B cell (primary cell): ENCODE data around the gene CLCNKB. TPM values are rescaled to one million over a fixed set of nuclear protein-coding genes. Genes with fewer than 3 reads are reported as not detected.

Experiments used
- ATAC-seq: fragments of 200-7000 bp; cut with Tn5 transposase; one replicate; pipeline ENCODE4 v1.10.0; 2021; ENCODE audit warnings: low read depth, mild to moderate bottlenecking, moderate number of reproducible peaks, moderate library complexity
- CTCF ChIA-PET: fragments of 350-600 bp; sonication (Branson Sonifier 250); formaldehyde crosslinking; loops from one replicate; lab custom pipeline; 2021; ENCODE audit warnings: antibody characterized with exemption, inconsistent platforms; lab: Charles Lee
- POLR2A ChIA-PET: fragments of 350-600 bp; sonication (Branson Sonifier 250); formaldehyde crosslinking; loops from one replicate; lab custom pipeline; 2021; ENCODE audit warnings: antibody characterized with exemption; lab: Charles Lee
- DNase-seq: peaks from one replicate; pipeline ENCODE4 v3.0.0; 2013
- H2AFZ ChIP-seq: 2 replicates; pipeline ENCODE4 v1.6.1; 2012; ENCODE audit warnings: mild to moderate bottlenecking, low read depth, low read length; ENCODE audit not compliant: insufficient read depth, poor library complexity, severe bottlenecking
- H3K27ac ChIP-seq, 2 donors: 1 replicate in 1 of 2; 2 replicates in 1 of 2; pipeline ENCODE4 v1.5.1; 2012 to 2013; ENCODE audit warnings: low read length in 2 of 2, mild to moderate bottlenecking in 2 of 2, moderate library complexity in 1 of 2
- H3K27me3 ChIP-seq, 4 experiments: fragments of 200-600 bp in 1 of 4; sonication (generic) in 1 of 4; replicated peaks in 1 of 4; 1 replicate in 2 of 4; 2 replicates in 2 of 4; pipeline versions ENCODE4 v1.6.1 to v1.7.0; 2013 to 2016; ENCODE audit warnings: low read length in 3 of 4, mild to moderate bottlenecking in 2 of 4, mixed read lengths in 1 of 4, moderate library complexity in 1 of 4; ENCODE audit not compliant: insufficient read depth in 4 of 4, control insufficient read depth in 3 of 4; ENCODE audit errors: control extremely low read depth in 1 of 4
- H3K36me3 ChIP-seq, 2 experiments: replicated peaks in 1 of 2; 1 replicate in 1 of 2; 2 replicates in 1 of 2; pipeline versions ENCODE4 v1.6.1 to v1.7.1; 2013; ENCODE audit warnings: low read length in 1 of 2; ENCODE audit not compliant: insufficient read depth in 2 of 2, control insufficient read depth in 1 of 2; ENCODE audit errors: control extremely low read depth in 1 of 2, extremely low read depth in 1 of 2
- H3K4me1 ChIP-seq, 2 donors: fragments of 200-600 bp in 1 of 2; sonication (generic) in 1 of 2; 1 replicate in 1 of 2; 2 replicates in 1 of 2; pipeline versions ENCODE4 v1.5.1 to v1.6.1; 2013 to 2017; ENCODE audit warnings: low read length in 2 of 2; ENCODE audit not compliant: control insufficient read depth in 2 of 2, insufficient read depth in 2 of 2
- H3K4me2 ChIP-seq: replicated peaks from 2 replicates; pipeline ENCODE3; 2012; ENCODE audit warnings: mild to moderate bottlenecking, low read depth, low read length; ENCODE audit not compliant: poor library complexity, severe bottlenecking
- H3K4me3 ChIP-seq, 5 experiments: fragments of 200-600 bp in 1 of 5; sonication (generic) in 1 of 5; 1 replicate in 3 of 5; 2 replicates in 2 of 5; pipeline versions ENCODE4 v1.5.1 to v1.7.0; 2011 to 2016; ENCODE audit warnings: low read length in 4 of 5, mild to moderate bottlenecking in 4 of 5, low read depth in 2 of 5, control low read depth in 1 of 5, moderate library complexity in 1 of 5; ENCODE audit not compliant: insufficient read depth in 1 of 5; ENCODE audit errors: control extremely low read depth in 1 of 5, extremely low read depth in 1 of 5
- H3K79me2 ChIP-seq: fragments of 200-600 bp; sonication (generic); one replicate; pipeline ENCODE4 v1.6.0; 2016; ENCODE audit warnings: low read length; ENCODE audit not compliant: control insufficient read depth, insufficient read depth
- H3K9ac ChIP-seq: fragments of 200-600 bp; sonication (generic); 2 replicates; pipeline ENCODE4 v1.6.1; 2017; ENCODE audit warnings: mild to moderate bottlenecking, low read length, moderate library complexity
- H3K9me3 ChIP-seq, 3 donors: one replicate each; pipeline versions ENCODE4 v1.6.1 to v1.7.1; 2013; ENCODE audit warnings: low read length in 2 of 3; ENCODE audit not compliant: control insufficient read depth in 2 of 3, insufficient read depth in 1 of 3; ENCODE audit errors: control extremely low read depth in 1 of 3
- H4K20me1 ChIP-seq: 2 replicates; pipeline ENCODE4 v1.6.0; 2012; ENCODE audit warnings: mild to moderate bottlenecking, low read length; ENCODE audit not compliant: insufficient read depth, control insufficient read depth, poor library complexity, severe bottlenecking
- H3K27ac Mint-ChIP-seq: one replicate; pipeline ENCODE4 v1.8.0; 2021; ENCODE audit warnings: mixed read lengths
- H3K27me3 Mint-ChIP-seq: one replicate; pipeline ENCODE4 v1.8.0; 2021; ENCODE audit warnings: mixed read lengths
- H3K4me1 Mint-ChIP-seq: one replicate; pipeline ENCODE4 v1.8.0; 2021; ENCODE audit warnings: mixed read lengths
- H3K4me3 Mint-ChIP-seq: one replicate; pipeline ENCODE4 v1.8.0; 2021; ENCODE audit warnings: mixed read lengths
- H3K9me3 Mint-ChIP-seq: one replicate; pipeline ENCODE4 v1.8.0; 2022; ENCODE audit warnings: mixed read lengths; ENCODE audit not compliant: insufficient read depth
- CTCF ChIP-seq: fragments of 200-600 bp; IDR thresholded peaks from one replicate; pipeline ENCODE4 v1.8.0; 2022; ENCODE audit warnings: antibody characterized with exemption, mild to moderate bottlenecking
- EZH2 ChIP-seq: IDR thresholded peaks from 2 replicates; pipeline ENCODE4 v1.6.1; 2012; ENCODE audit warnings: borderline replicate concordance, low read depth, mild to moderate bottlenecking, moderate library complexity, low read length; ENCODE audit not compliant: insufficient read depth, poor library complexity, severe bottlenecking
- WGBS: methylation state at CpG from one replicate; pipeline ENCODE4 v1.1.5; 2013; ENCODE audit warnings: missing lambda C conversion rate; ENCODE audit not compliant: insufficient coverage; 5-methylcytosine and 5-hydroxymethylcytosine counted together
- intact Hi-C: fragments of 100-400 bp; cut with micrococcal nuclease; formaldehyde crosslinking; loops from one replicate; pipeline ENCODE4 v1.10.0; 2022
- polyA plus RNA-seq: library from polyadenylated mRNA; depleted of rRNA; stranded (reverse); fragments of >200 nt; gene quantifications from 2 replicates; pipeline ENCODE4 v1.2.3, GENCODE V29; 2012
- total RNA-seq, 2 donors: library from RNA; stranded (reverse); fragments of 120-200 nt in 1 of 2; gene quantifications; 1 replicate in 1 of 2; 2 replicates in 1 of 2; pipeline versions ENCODE4 v1.2.3 to v1.2.4, GENCODE V29; 2013 to 2022

Gene CLCNKB
- total and polyA plus RNA-seq, 2 donors (not counting 1 experiment from before 2014, with no cell fraction given) = not detected

- H3K27ac ChIP-seq = no peak within 1 kb of the TSS
- H3K4me3 ChIP-seq = no peak within 1 kb of the TSS
- no peak within 1 kb of the TSS for H2AFZ ChIP-seq
- ATAC-seq (no peak), DNase-seq (no peak)
- H3K4me1 Mint-ChIP-seq = peaks cover 2% of the 10 kb centered on the region
- ChIA-PET POLR2A (no interaction called here), CTCF (interaction anchor here (1.7 kb wide), 1 partner anchor 14 kb away, joined by 5 read pairs; no protein-coding TSS in a partner anchor)
- H4K20me1 ChIP-seq = no peaks in the 10 kb centered on the region
- H3K79me2 ChIP-seq = no peaks in the 10 kb centered on the region
- H3K9me3 Mint-ChIP-seq = no peaks in the 10 kb centered on the region
- peaks cover 8% of the 10 kb centered on the region for H3K27me3 Mint-ChIP-seq
- no peak within 1 kb of the TSS for H3K9ac ChIP-seq
- H3K4me3 Mint-ChIP-seq = no peak within 1 kb of the TSS
- WGBS = 56% methylated on average over 4 of the region's 6 CpGs
- H3K27me3 ChIP-seq = peaks cover 0 to 2% (median 0%) of the 10 kb centered on the region in 4 experiments
- peaks cover 0 to 2% of the 10 kb centered on the region in 2 donors for H3K4me1 ChIP-seq
- no peak within 1 kb of the TSS for H3K4me2 ChIP-seq
- TF ChIP-seq CTCF = no peak
- no peak for TF ChIP-seq EZH2
- H3K9me3 ChIP-seq = no peaks in the 10 kb centered on the region
- intact Hi-C loops = loop anchor here (2.0 kb wide), 1 partner anchor 21 kb away; the partner anchor contains the start of gene CLCNKB
- H3K27ac Mint-ChIP-seq = no peak within 1 kb of the TSS
- H3K36me3 ChIP-seq = no peaks in the 10 kb centered on the region
Observed at GRCh38 chr1:16021681-16022080, 21.9 kb upstream of the CLCNKB start, which contains the start of gene CLCNKA. CLCNKA (plus strand) TSS chr1:16022036; CDS start chr1:16022620, 584 bp downstream.

- Mint-ChIP-seq H3K4me1 (peaks cover 2% of the 10 kb centered on the region), H3K27me3 (peaks cover 8% of the 10 kb centered on the region), H3K9me3 (no peaks in the 10 kb centered on the region), H3K4me3 (no peak overlapping the region), H3K27ac (no peak overlapping the region)
- Histone ChIP-seq H3K9ac (no peak overlapping the region), H3K4me2 (no peak overlapping the region), H3K9me3 (no peaks in the 10 kb centered on the region), H3K36me3 (no peaks in the 10 kb centered on the region), H3K27ac (no peak overlapping the region), H4K20me1 (no peaks in the 10 kb centered on the region), H3K79me2 (no peaks in the 10 kb centered on the region), H3K4me1 (peaks cover 6 to 10% of the 10 kb centered on the region in 2 donors), H3K27me3 (peaks cover 0 to 9% (median 1%) of the 10 kb centered on the region in 4 experiments), H3K4me3 (no peak overlapping the region), H2AFZ (no peak overlapping the region)
- TF ChIP-seq CTCF = no peak
- no peak for TF ChIP-seq EZH2
- ATAC-seq (no peak), DNase-seq (no peak)
- WGBS = 96% methylated on average over 4 of the region's 11 CpGs
- intact Hi-C loops = no loop called here
- CTCF ChIA-PET = interaction anchor here (1.7 kb wide), 1 partner anchor 15 kb away, joined by 5 read pairs; no protein-coding TSS in a partner anchor
- POLR2A ChIA-PET = no interaction called here
Observed at GRCh38 chr1:16022393-16022792, 21.2 kb upstream of the CLCNKB start.
